HG03175 (cell line): ENCODE data around the gene CES3.

Experiments
- ATAC-seq: cut with Tn5 transposase; IDR thresholded peaks from one replicate; pipeline ENCODE4 v1.9.1; 2021; ENCODE audit warnings: mild to moderate bottlenecking, moderate library complexity; ENCODE audit not compliant: unreplicated experiment

CES3 gene, protein sequence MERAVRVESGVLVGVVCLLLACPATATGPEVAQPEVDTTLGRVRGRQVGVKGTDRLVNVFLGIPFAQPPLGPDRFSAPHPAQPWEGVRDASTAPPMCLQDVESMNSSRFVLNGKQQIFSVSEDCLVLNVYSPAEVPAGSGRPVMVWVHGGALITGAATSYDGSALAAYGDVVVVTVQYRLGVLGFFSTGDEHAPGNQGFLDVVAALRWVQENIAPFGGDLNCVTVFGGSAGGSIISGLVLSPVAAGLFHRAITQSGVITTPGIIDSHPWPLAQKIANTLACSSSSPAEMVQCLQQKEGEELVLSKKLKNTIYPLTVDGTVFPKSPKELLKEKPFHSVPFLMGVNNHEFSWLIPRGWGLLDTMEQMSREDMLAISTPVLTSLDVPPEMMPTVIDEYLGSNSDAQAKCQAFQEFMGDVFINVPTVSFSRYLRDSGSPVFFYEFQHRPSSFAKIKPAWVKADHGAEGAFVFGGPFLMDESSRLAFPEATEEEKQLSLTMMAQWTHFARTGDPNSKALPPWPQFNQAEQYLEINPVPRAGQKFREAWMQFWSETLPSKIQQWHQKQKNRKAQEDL

DNA sequence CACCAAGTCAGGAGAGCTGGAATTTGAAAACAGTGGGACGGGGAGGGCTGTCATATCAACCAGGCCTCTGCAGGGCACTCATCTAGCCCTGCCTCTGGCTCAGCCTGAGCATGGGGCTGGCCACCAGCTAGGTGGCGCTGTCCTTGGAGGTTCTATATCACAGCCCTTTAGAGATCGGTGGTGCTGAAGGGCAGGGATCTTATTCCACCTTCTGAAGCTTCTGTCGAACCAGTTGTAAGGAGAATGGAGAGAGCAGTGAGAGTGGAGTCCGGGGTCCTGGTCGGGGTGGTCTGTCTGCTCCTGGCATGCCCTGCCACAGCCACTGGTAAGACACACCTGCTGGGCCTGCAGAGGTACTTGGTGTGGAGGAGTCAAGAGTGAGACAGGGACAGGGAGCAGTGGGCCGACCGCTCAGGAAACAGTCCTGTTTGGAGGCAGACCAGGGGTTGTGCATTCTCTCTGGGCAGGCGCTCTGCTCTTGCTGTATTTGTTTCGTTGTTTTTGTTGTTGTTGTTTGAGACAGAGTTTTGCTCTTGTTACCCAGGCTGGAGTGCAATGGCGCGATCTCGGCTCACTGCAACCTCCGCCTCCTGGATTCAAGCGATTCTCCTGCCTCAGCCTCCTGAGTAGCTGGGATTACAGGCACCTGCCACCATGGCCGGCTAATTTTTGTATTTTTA is at the start of gene CES3:
Gene CES3 (plus strand): TSS at position 202 of the 680 bp plus-strand sequence. CDS start 42 bp downstream, at position 244.
- peak; percentile 80 for ATAC-seq

- ATAC-seq: no peak
These were observed 49.3 kb upstream of the CES3 start for GRCh38 chr16:66911801-66912200.

- ATAC-seq: no peak
These were observed 48.0 kb upstream of the CES3 start for GRCh38 chr16:66913081-66913480.

DNA sequence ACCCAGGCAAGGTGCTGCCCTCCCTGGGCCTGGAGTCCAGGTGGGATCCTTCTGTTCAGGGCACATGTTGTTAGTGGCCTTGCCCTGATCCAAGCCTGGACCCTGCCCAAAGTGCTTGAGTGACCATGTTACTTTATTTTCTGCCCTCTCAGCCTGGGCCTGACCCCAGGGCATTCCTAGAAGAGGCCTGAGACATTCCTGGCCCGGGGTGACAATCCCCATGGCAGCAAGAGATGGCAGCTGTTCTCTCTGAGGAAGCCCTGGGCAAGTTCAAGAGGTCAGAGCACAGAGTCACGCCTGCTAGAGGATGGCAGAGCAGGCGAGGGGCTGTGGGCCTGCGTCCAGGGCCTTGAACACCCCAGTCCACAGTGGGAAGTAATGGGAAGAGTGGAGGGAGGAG is 47.4 kb upstream of the CES3 start:
- no peak for ATAC-seq

DNA sequence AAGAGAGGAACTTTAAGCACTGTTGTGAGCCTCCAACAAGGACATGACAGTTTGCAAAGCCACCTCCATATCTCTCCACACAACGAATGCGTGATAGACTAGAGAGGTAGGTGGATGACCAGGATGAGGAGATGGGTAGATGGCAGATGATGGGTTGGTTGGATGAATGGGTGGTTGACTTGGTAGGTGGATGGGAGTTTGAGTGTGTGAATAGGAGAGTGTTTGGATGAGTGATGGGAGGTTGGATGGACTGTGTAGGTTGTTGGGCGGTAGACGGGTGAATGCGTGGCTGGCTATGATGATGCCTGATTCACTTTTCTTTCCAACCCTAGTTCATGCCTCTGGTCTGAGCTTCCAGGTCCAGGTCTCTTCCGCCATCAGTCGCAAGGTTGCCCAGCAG is 46.5 kb upstream of the CES3 start:
- no peak for ATAC-seq

GRCh38 chr16:66915041-66915440 is 46.0 kb upstream of the CES3 start:
- ATAC-seq: no peak

DNA sequence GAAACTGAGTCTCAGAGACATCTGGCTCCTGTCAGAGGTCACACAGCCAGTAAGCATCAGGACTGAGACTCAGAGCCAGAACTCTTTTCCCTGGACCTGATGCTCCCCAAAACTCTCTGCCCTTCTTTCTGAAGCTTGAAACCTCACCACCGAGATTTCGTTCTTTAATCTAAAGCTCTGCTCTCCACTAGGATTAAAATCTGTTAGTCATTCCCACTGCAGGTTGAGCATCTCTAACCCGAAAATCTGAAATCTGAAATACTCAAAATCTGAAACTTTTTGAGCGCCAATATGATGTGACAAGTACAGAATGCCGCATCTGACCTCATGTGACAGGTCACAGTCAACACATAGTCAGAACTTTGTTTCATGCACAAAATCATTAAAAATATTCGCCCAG is 44.5 kb upstream of the CES3 start:
- no peak for ATAC-seq

DNA sequence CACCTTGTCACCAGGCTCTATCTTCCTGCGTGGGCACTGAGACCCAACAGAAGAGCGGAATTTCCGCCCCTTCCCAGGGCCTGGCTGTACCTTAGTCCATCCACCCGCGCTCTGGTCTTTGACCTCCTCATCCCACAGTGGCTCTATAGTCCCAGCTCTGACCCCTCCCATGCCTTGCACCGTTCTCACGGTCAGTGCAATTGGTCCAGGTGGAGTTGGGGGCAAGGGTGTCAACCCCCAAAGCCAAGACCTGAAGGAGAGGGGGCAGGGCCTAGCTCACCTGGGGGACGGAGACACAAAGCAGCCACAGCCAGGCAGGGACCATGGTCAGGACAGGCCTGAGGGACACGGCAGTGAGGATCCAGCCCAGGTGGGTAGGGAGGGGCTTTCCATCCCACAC is 43.3 kb upstream of the CES3 start:
- ATAC-seq: no peak

DNA sequence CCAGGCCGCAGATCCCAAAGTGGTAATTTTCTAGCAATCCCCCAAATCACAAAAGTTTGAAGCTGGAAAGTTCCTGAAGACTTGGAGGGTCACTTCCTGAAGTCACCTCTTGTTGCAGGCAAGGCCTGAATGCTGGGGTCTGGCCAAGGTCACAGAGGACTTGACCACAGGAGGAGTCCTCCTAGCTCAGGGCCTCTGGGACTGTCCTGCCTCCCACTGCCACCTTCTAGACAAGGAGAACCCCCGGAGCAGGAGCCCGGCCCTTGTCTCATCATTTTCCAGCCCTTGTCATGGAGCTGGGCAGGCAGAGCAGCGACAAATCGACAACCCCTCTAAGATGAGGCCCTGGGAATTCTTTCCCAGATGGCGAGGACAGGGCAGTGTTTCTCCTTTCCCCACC is 42.7 kb upstream of the CES3 start:
- no peak for ATAC-seq

- ATAC-seq: no peak
These were observed 42.1 kb upstream of the CES3 start, which contains the start of gene CDH16 for GRCh38 chr16:66918803-66919568. Gene CDH16, minus strand, starts transcription at chr16:66918885. Its CDS starts 820 bp downstream, at chr16:66918065.

- ATAC-seq: no peak
These were observed 41.3 kb upstream of the CES3 start for GRCh38 chr16:66919569-66920298.

DNA sequence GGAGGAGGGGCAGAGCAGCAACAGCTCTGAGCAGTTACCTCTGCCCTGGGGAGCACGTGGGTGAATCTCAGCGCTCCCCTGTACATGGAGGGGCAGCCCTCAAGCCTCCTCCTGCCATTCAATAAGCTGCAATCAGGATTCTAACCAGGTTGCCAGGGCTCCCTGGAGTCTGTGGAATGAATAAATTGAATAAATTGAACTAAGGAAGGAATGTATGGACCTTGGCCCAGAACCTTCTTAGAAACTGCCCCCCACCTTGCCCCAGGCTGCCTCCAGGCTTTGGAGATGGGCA is 40.8 kb upstream of the CES3 start:
- ATAC-seq: no peak

- no peak for ATAC-seq
These were observed 40.0 kb upstream of the CES3 start for GRCh38 chr16:66920924-66921680.

DNA sequence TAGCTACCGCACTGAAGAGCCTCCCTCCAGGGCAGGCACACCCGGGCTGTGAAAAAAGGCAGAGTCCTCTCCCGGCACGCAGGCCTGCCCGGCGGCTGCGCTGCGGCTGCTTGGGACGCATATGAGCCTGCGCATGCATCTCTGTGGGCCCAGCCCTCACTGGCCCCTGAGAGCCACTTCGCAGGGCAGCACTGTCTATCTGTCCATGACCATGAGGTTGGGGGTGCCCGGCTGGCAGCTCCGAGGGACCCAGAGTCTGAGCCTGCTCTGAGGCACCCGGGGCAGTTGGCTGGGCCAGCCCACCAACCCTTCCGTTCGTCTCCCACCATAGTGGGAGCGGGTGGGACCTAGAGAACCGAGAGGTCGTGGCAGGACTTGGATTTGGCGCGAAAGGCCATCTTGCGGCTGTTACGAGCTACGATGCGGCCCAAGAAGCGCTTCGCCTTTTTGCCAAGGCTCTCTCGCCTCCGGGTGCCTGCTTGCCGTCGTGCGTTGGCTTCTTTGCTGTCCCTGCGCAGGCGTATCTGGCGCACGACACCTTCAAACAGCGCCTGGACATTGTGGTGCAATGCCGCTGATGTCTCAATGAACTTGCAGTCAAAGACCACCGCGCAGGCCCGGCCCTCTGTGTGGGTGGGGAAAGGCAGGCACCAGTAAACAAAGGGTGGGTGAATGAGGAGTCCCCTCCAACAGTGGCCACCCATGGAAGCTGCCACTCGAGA is 39.2 kb upstream of the CES3 start:
- ATAC-seq: no peak

DNA sequence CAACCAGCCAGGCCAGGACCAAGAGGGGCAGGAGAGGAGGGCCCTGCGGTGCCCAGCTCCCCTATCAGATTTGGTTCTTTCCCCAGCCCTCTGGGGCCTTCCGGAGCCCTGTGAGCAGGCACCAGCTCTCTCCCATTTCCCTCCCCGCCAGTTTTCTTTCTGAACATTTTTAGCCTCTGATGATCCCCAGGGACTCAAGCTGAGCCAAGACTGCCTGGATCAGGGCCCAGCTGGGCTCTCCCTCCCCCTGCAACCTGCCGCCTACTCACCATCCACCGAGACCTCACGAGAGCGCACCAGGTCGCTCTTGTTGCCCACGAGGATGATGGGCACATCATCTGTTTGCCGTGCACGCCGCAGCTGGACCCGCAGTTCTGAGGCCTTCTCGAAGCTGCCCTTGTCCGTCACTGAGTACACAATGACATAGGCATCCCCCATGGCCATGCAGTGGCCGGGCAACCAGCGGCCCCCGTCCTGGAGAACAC is 37.8 kb upstream of the CES3 start:
- no peak for ATAC-seq

DNA sequence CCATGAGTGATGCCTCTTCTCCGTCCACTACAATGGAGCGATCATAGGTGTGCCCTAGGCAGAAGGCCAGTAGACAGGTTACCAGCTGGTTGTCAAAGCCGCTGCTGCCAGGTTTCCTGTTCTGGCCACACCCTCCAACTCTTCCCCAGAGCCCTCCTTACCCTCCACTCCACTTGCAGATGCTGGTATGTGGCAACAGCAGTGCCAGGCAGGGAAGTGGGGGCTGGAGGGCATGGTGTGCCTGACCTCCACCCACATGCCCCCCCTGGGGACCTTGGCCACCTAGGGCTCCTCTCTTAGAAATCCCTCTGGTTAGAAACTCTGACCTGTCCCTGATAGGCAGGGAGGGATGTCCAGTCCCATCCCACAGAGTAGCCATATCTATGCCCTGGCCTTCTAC is 37.2 kb upstream of the CES3 start:
- ATAC-seq: no peak

GRCh38 chr16:66924527-66925321 is 36.3 kb upstream of the CES3 start:
- no peak for ATAC-seq

DNA sequence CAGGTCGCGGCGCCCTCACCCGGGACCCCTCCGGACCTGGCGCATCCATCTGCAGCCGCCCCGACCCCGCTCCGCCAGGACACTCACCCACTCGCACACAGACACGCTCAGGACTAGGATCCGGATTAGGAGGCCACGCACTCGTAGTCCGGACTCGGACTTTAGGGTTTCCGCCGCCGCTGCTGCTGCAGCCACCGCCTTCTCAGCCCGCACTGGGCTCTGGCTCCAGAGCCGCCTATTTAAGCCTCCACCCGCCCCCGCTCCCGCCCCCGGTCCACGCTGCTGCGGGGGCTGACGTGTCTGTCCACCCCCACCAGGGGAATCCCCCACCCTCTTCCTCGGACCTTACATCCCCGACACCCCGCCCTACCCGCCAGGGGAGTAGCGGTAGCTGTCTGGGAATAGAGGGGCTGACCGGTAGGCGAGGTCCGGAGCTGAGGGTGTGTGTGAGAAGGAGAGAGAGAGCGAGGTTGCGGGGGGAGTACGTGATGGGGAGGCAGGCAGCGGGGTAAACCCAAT is 35.7 kb upstream of the CES3 start, which contains the start of gene RRAD:
Gene RRAD (minus strand): TSS at position 214 of the 519 bp plus-strand sequence. CDS start 356 bp downstream, outside the sequence.
- ATAC-seq: no peak
